IPS DF 19.7 (cell line): ENCODE data around the gene DEPDC5.
"Not testable (repeated sequence)": the region's sequence is repeated elsewhere in the genome, so short reads cannot be mapped to it uniquely, and the experiment has no call there.

Experiments used
- DNase-seq: peaks from one replicate; pipeline ENCODE4 v3.0.0-alpha.2; 2013; ENCODE audit warnings: low read depth, low spot score

Gene DEPDC5

DNA sequence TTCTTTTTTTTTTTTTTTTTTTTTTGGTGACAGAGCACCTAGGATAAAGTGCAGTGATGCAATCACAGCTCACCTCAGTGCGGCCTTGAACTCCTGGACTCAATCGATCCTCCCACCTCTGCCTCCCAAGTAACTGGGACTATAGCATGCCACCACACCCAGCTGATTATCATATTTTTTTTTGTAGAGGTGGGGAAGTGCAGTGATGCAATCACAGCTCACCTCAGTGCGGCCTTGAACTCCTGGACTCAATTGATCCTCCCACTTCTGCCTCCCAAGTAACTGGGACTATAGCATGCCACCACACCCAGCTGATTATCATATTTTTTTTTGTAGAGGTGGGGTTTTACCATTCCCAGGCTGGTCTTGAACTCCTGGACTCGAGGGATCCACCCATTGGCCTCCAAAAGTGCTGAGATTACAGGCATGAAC is 61.6 kb downstream of the DEPDC5 start:
- DNase-seq = not testable (repeated sequence)

DNA sequence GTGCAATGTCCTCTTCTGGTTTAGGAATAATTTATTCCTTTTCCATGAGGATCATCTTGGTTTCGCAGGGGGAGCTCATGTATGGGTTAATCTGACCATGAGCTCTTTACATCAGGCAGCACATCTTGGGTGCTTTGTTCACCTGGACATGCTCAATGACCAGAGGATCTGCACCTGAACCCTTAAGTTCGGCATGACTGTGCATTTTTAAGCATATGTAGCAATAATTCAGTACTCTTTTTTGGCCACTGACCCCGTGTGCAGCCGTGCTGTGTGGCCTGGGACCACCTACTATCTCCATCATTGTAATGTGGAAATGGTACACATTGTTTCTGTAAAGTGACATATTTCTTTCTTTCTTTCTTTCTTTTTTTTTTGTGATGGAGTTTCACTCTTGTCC is 62.9 kb downstream of the DEPDC5 start:
- DNase-seq = no peak

DNA sequence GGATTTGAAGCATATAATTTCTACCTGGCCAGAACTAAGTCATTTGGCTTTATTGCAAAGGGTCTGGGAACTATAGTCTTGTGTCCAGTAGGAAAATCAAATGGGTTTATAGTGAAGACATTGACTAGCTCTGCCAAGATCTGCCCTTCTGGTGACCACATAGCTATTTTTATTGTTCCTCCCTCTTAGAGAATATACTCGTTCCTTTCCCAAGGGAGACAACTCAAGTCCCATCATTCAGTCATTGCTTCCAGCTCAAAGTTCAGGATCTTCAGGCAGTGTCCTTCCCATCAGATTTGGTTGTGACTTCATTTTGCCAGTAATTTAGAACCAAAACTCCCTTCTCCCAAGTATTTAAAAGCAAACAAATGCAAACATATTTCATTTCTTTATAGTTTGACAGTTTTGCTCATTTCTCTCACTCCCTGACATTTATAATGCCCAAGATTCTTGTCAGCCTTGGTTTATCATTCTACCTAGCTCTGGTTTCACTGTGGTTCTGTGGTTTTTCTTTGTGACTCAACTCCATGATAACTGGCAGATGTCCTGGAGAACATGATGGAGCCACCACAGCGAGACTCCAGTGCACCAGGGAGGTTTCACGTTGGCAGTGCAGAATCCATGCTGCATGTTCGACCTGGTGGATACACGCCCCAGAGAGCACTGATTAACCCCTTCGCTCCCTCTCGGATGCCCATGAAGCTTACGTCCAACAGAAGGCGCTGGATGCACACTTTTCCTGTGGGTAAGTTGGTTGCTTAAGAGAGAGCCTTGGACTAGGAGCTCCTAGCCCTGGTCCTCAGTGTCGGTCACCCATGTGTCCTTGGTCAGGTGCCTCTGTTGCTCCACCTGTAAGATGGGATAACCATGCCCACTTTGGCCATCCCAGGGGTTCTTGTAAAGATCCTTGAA is 64.9 kb downstream of the DEPDC5 start:
- DNase-seq = no peak

GRCh38 chr22:31820655-31821054 is 66.8 kb downstream of the DEPDC5 start:
- DNase-seq = no peak

DNA sequence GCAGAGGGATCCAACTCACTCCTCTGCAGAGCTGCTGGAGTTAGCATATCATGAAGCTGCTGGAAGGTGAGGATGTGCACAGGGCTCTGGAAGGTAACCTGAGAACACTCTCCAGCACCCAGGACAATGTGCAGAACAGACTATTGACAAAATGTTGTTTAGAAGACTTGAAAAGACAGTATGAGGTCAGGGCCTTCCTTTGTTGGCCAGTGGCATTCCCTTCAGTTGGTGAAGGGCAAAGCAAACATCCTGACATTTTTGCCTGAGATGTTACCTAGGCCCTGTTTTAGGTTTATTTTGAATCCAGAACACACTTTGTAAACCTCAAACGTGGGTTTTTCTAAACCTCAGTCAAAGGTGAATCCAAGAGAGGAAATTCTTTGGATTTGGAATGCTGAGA is 67.8 kb downstream of the DEPDC5 start:
- no peak for DNase-seq

DNA sequence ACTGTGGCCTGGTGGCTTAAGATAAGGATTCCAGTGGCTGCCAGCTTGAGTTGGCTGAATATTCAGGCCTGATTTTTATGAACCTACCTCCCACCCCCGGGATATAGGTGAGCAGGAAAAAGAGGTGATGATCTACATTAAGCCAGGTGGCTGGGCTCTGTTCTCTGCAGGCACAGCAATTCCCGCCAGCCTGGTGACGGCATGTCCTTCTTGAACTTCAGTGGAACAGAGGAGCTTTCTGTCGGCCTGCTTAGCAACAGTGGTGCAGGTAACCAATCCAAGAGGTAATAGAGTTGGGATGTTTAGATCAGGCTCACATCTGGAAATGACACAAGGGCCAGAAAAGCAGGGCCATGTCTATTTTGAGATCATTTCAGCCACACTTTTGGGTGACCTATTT is 68.7 kb downstream of the DEPDC5 start:
- DNase-seq = no peak

- DNase-seq = no peak
Observed at GRCh38 chr22:31825513-31825912, 71.7 kb downstream of the DEPDC5 start.

- DNase-seq = no peak
Observed at GRCh38 chr22:31826443-31826842, 72.6 kb downstream of the DEPDC5 start.

- DNase-seq = no peak
Observed at GRCh38 chr22:31828739-31829138, 74.9 kb downstream of the DEPDC5 start.

DNA sequence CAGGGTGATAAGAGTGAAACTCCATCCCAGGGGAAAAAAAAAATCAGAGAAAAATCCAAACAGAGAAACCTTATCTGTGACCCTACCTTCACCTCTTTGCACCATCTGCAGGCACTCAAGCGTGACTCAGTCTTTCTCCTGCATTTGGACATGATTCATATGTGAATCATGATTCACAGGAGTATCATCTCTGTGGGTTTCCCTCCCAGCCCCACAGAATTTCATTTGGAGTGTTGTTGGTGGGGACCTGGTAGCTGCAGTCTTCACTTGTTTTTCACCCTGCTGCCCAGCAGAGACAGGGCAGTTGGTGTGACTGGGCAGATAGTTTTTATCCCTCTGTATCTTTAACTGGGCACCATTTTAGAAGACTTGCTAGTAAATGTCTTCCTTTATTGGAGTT is 75.7 kb downstream of the DEPDC5 start:
- DNase-seq = no peak

DNA sequence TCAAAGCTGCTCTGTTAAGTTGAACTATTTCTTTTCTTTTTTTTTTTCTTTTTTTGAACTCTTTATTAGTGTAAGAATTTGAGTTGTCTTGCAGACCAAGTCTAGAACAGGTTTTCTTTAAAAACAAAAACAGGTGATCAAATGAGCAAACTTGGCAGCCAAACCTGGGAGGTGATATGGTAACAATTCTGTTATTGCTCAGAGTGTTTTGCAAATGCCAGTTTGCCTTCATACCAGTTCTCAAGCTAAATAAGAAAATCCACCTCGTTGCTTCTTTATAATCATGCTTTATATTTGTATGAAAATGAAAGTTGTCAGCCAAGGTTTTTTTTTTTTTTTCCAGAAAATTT is 76.9 kb downstream of the DEPDC5 start:
- no peak for DNase-seq

- no peak for DNase-seq
Observed at GRCh38 chr22:31833930-31834329, 80.1 kb downstream of the DEPDC5 start.

DNA sequence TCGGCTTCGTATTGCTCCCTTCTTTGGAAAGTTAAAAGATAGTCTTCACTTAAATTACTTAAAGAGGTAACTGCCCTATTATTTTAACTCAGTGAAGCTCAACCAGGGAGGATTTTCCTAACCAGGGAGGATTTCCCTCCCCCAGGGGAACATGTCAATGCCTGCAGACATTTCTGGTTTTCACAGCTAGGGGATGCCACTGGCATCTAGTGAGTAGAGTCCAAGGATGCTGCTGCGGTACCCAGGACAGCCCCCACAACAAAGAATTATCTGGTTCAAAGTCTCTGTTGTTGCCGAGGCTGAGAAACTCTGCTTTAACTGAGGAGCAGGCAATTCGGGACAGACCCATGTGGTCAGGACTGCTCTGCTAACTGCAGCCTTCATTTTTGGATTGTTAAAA is 82.2 kb downstream of the DEPDC5 start:
- DNase-seq = no peak

- DNase-seq = no peak
Observed at GRCh38 chr22:31838917-31839316, 85.1 kb downstream of the DEPDC5 start.

GRCh38 chr22:31839986-31840385 is 86.2 kb downstream of the DEPDC5 start:
- no peak for DNase-seq

DNA sequence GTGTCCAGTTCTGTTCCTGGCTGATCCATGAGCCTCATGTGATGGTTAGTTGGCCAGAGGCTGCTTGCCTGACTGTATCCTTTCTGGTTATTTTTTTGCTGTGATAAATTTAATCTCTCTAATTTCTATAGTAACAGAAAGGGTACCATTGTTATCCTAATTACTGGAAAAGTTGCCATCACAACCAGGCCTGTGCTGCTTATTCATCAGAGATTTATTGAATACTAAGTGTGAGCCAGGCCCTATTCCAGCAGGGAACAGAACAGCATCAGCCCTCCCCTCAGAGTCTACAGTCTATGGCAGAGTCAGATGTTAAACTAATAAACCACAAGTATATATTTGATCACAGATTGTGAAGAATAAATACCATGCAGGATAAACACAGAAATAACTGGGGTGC is 86.8 kb downstream of the DEPDC5 start:
- DNase-seq = no peak

- no peak for DNase-seq
Observed at GRCh38 chr22:31841078-31841827, 87.4 kb downstream of the DEPDC5 start.

GRCh38 chr22:31843526-31843925 is 89.7 kb downstream of the DEPDC5 start:
- no peak for DNase-seq

- DNase-seq = no peak
Observed at GRCh38 chr22:31844941-31845340, 91.1 kb downstream of the DEPDC5 start.

DNA sequence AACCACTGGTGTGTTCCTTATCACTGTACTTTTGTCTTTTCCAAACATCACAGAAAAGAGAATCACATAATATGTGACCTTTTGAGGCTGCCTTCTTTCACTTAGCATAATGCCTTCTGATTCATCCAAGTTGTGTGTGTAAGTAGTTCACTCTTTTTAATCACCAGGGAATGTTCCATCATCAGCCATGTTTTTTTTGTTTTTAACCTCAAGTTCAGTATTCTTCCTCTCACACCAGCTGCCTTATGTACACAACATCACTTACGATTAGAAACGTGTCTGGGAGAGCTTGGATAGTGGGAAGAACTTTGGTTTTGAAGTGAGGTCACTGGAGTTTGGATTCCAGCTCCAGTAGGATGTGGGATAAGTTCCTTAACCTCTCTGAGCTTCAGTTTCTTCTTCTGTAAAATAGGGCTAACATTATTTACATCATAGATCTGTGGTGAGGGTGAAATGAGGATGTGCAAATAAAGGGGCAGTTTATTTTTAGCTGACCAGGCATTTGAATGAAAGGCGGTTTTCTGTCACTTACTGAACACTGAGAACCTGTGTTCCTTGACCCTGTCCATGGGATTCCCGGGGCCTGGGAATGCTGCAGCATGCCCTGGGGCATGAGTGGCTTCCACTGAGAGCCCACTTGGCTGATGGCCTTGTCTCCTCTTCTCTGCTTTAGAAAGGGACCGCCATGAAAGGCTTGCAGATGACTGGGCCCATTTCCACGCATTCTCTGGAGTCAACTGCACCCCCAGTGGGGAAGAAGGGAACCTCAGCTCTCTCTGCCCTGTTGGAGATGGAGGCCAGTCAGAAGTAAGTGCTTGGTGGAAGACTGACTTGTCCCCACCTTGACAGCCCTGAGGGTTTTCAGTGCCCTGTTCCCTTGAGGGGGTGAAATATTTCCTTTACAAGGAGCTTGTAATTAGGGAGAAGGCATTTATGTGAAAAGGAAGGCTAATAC is 92.6 kb downstream of the DEPDC5 start:
- no peak for DNase-seq

- no peak for DNase-seq
Observed at GRCh38 chr22:31848411-31848810, 94.6 kb downstream of the DEPDC5 start.

DNA sequence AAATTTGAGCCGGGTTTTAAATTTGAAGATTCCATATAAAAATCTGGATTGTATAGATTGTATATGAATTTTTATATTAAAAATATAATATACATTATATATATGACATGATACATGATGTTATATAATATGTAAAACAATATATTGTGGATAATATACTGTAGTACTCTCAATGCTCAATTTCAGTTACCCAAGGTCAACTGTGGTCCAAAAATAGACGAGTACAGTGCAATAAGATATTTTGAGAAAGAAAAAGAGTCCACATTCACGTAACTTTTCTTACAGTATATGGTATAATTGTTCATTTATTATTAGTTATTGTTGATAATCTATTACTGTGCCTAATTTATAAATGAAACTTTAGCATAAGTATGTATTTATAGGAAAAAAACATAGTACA is 96.3 kb downstream of the DEPDC5 start:
- DNase-seq = no peak
